HEK293 (cell line): Measurements from ENCODE around the gene DUS1L.

Experiments used
- ZNF362 ChIP-seq: fragments of 450-650 bp; formaldehyde crosslinking; IDR thresholded peaks from 2 replicates; pipeline ENCODE4 v1.5.1; 2016; ENCODE audit warnings: missing biosample characterization, missing genetic modification characterization
- ZNF549 ChIP-seq: fragments of 450-650 bp; IDR thresholded peaks from 2 replicates; pipeline ENCODE4 v1.5.1; 2018; ENCODE audit warnings: missing biosample characterization, missing genetic modification characterization, mild to moderate bottlenecking, inconsistent platforms, moderate library complexity

- TF ChIP-seq ZNF549 (no peak), ZNF362 (no peak)
These were observed 29.6 kb upstream of the DUS1L start for GRCh38 chr17:82094931-82095776.
